Ishikawa (cell line): ENCODE measurements around the gene CASK.

ENCODE experiments used
- EP300 ChIP-seq: IDR thresholded peaks from 2 replicates; pipeline ENCODE4 v1.6.1; 2012; ENCODE audit warnings: borderline replicate concordance
- FOXM1 ChIP-seq: IDR thresholded peaks from 2 replicates; pipeline ENCODE4 v1.6.1; 2012; ENCODE audit warnings: low read depth, borderline replicate concordance
- RAD21 ChIP-seq: IDR thresholded peaks from 2 replicates; pipeline ENCODE4 v1.6.1; 2012; ENCODE audit warnings: low read depth
- TAF1 ChIP-seq: IDR thresholded peaks from 2 replicates; pipeline ENCODE4 v1.6.1; 2012; ENCODE audit warnings: low read depth, mild to moderate bottlenecking
- TF ChIP-seq, protein P1 (sequence below): IDR thresholded peaks from 2 replicates; pipeline ENCODE4 v1.6.1; 2012; ENCODE audit warnings: low read depth, mild to moderate bottlenecking
- TF ChIP-seq, protein P2 (sequence below): IDR thresholded peaks from 2 replicates; pipeline ENCODE4 v1.6.1; 2012

DNA sequence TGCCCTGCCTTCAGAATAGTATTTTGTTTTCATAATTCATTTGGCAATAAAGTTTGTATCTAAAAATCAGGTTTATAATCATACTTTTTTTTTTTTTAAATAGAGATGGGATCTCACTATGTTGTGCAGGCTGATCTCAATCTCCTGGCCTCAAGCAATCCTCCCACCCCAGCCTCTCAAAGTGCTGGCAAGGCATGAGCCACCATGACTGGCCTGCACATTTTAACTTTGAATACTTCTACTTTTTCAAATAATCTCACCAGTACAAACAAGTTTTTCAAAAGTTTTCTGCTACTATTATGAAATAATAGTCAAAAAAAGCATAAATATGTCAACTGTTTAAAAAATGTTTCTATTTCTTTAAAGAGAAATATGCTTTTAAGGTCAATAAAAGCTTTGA lies 304.1 kb downstream of the CASK start:
- TF ChIP-seq EP300 = no peak
- TF ChIP-seq TAF1 = no peak
- no peak for TF ChIP-seq FOXM1
- TF ChIP-seq, protein P1, sequence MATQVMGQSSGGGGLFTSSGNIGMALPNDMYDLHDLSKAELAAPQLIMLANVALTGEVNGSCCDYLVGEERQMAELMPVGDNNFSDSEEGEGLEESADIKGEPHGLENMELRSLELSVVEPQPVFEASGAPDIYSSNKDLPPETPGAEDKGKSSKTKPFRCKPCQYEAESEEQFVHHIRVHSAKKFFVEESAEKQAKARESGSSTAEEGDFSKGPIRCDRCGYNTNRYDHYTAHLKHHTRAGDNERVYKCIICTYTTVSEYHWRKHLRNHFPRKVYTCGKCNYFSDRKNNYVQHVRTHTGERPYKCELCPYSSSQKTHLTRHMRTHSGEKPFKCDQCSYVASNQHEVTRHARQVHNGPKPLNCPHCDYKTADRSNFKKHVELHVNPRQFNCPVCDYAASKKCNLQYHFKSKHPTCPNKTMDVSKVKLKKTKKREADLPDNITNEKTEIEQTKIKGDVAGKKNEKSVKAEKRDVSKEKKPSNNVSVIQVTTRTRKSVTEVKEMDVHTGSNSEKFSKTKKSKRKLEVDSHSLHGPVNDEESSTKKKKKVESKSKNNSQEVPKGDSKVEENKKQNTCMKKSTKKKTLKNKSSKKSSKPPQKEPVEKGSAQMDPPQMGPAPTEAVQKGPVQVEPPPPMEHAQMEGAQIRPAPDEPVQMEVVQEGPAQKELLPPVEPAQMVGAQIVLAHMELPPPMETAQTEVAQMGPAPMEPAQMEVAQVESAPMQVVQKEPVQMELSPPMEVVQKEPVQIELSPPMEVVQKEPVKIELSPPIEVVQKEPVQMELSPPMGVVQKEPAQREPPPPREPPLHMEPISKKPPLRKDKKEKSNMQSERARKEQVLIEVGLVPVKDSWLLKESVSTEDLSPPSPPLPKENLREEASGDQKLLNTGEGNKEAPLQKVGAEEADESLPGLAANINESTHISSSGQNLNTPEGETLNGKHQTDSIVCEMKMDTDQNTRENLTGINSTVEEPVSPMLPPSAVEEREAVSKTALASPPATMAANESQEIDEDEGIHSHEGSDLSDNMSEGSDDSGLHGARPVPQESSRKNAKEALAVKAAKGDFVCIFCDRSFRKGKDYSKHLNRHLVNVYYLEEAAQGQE = no peak
- TF ChIP-seq, protein P2, sequence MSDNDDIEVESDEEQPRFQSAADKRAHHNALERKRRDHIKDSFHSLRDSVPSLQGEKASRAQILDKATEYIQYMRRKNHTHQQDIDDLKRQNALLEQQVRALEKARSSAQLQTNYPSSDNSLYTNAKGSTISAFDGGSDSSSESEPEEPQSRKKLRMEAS = no peak
- TF ChIP-seq RAD21 = no peak
